ENCODE results near the gene GRAMD4.

GRCh38 chr22:46662226-46662625, 42.0 kb downstream of the GRAMD4 start:
- TF ChIP-seq POLR2AphosphoS5 (IDR thresholded peaks at IDR 0.05) (no peak), CTCF (IDR thresholded peaks at IDR 0.05) (no peak), POLR2A (IDR thresholded peaks at IDR 0.05) (no peak)

Measured in breast epithelium (tissue), 3 donors.